ENCODE measurements around the gene TFDP1.

TFDP1 gene

DNA sequence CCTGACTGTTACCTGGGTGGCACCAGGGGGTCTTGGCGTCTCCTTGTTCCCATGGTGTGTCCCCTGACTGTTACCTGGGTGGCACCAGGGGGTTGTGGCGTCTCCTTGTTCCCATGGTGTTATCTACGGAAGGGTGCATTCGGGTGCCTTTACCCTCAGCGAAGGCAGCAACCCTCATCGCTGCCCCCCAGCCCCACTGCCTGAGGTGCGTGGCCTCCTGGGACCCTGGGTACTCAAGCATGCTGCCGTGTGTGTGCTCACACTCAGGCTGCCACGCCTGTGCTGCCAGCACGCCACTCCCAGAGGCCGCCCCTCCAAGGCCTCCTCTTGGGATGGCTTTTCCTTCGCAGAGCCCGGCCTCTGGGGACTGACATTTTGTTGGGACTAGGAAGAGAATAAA lies 25.1 kb downstream of the TFDP1 start:
- Histone ChIP-seq H3K9me3 (ENCODE audit: low read depth, low read length) (no peaks in the 10 kb centered on the region), H3K27ac (no peak overlapping the region), H3K4me3 (no peak overlapping the region), H3K9ac (ENCODE audit: insufficient read length) (no peak overlapping the region), H3K36me3 (ENCODE audit: insufficient read depth, low read length) (peaks cover 80% of the 10 kb centered on the region)
- no peak for DNase-seq (ENCODE audit: low read depth, low spot score)
- no peak for TF ChIP-seq FOXP2 (optimal IDR thresholded peaks at IDR 0.05; ENCODE audit: control extremely low read depth, extremely low read length, insufficient read depth)
- TF ChIP-seq EZH2 (IDR thresholded peaks at IDR 0.05), result no peak
- TF ChIP-seq POLR2AphosphoS5 (IDR thresholded peaks at IDR 0.05; ENCODE audit: borderline replicate concordance, low read depth, low read length), result no peak

DNA sequence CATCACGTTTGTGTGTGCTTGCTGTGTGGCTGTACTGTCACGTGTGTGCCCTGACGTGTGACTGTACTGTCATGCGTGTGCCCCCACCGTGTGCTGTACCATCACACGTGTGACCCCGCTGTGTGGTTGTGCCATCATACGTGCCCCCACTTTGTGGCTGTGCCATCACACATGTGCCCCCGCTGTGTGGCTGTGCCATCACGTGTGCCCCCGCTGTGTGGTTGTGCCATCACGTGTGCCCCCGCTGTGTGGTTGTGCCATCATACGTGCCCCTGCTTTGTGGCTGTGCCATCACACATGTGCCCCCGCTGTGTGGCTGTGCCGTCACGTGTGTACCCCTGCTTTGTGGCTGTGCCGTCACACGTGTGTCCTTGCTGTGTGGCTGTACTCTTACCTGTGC lies 25.7 kb downstream of the TFDP1 start:
- H3K9me3 ChIP-seq (ENCODE audit: low read depth, low read length), result no peaks in the 10 kb centered on the region
- H3K27ac ChIP-seq, result no peak overlapping the region
- H3K4me3 ChIP-seq, result no peak overlapping the region
- no peak for TF ChIP-seq EZH2 (IDR thresholded peaks at IDR 0.05)
- no peak for TF ChIP-seq POLR2AphosphoS5 (IDR thresholded peaks at IDR 0.05; ENCODE audit: borderline replicate concordance, low read depth, low read length)
- TF ChIP-seq FOXP2 (optimal IDR thresholded peaks at IDR 0.05; ENCODE audit: control extremely low read depth, extremely low read length, insufficient read depth), result no peak
- no peak overlapping the region for H3K9ac ChIP-seq (ENCODE audit: insufficient read length)
- peaks cover 80% of the 10 kb centered on the region for H3K36me3 ChIP-seq (ENCODE audit: insufficient read depth, low read length)
- no peak for DNase-seq (ENCODE audit: low read depth, low spot score)

DNA sequence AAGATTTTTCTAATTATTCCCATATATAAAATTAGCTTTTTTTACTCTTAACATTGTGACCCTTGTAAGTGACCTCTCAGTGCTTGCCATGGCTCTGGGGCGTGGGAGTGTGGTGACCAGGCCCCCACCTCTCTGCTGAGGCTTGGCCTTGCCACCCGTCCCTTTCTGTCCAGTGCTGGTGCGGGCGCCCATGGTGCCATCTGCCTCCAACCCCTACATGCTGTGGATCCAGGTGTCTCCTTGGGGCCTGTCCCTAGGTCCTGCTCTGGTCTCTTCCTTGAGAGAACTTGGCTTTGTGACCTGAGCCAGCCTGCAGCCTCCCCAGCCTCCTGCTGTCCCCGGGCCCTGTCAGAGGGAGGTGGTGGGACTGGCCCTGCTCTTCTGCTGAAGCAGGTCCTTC lies 27.4 kb downstream of the TFDP1 start:
- Histone ChIP-seq H3K36me3 (ENCODE audit: insufficient read depth, low read length) (peaks cover 78% of the 10 kb centered on the region), H3K9me3 (ENCODE audit: low read depth, low read length) (no peaks in the 10 kb centered on the region), H3K27ac (no peak overlapping the region), H3K4me3 (no peak overlapping the region), H3K9ac (ENCODE audit: insufficient read length) (no peak overlapping the region)
- TF ChIP-seq POLR2AphosphoS5 (IDR thresholded peaks at IDR 0.05; ENCODE audit: borderline replicate concordance, low read depth, low read length) (no peak), FOXP2 (optimal IDR thresholded peaks at IDR 0.05; ENCODE audit: control extremely low read depth, extremely low read length, insufficient read depth) (no peak), EZH2 (IDR thresholded peaks at IDR 0.05) (no peak)
- no peak for DNase-seq (ENCODE audit: low read depth, low spot score)

GRCh38 chr13:113612607-113613006 lies 28.1 kb downstream of the TFDP1 start:
- no peak for DNase-seq (ENCODE audit: low read depth, low spot score)

DNA sequence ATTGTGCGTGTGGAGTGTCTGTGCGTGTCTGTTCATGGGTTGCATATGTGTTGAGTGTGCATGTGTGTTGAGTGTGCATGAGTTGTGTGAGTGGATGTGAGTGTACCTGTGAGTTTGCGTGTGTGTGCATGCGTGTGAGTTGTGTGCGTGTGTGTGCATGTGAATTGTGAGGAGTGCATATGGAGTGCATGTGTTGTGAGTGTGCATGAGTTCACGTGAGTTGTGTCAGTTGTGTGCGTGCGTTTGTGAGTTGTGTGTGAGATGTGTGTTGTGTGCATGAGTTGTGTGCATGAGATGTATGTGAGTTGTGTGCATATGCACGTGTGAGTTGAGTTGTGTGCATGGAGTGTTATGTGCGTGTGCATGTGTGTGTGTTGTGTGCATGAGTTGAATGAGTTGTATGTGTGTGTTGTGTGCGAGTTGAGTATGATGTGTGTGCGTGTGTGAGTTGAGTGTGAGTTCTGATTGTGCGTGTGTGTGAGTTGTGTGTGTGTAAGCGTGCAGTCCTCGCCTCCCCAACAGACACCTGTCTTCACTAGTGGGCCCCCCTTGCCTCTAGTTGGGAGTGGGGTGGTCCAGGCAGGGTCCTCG lies 29.3 kb downstream of the TFDP1 start:
- Histone ChIP-seq H3K4me3 (no peak overlapping the region), H3K36me3 (ENCODE audit: insufficient read depth, low read length) (peaks cover 69% of the 10 kb centered on the region), H3K9me3 (ENCODE audit: low read depth, low read length) (no peaks in the 10 kb centered on the region), H3K27ac (no peak overlapping the region), H3K9ac (ENCODE audit: insufficient read length) (no peak overlapping the region)
- no peak for DNase-seq (ENCODE audit: low read depth, low spot score)
- TF ChIP-seq EZH2 (IDR thresholded peaks at IDR 0.05), result no peak
- TF ChIP-seq FOXP2 (optimal IDR thresholded peaks at IDR 0.05; ENCODE audit: control extremely low read depth, extremely low read length, insufficient read depth), result no peak
- TF ChIP-seq POLR2AphosphoS5 (IDR thresholded peaks at IDR 0.05; ENCODE audit: borderline replicate concordance, low read depth, low read length), result no peak

More at GRCh38 chr13:113612607-113613006, 28.1 kb downstream of the TFDP1 start:
- H3K9ac ChIP-seq (ENCODE audit: insufficient read length), result no peak overlapping the region
- TF ChIP-seq POLR2AphosphoS5 (IDR thresholded peaks at IDR 0.05; ENCODE audit: borderline replicate concordance, low read depth, low read length) (no peak), FOXP2 (optimal IDR thresholded peaks at IDR 0.05; ENCODE audit: control extremely low read depth, extremely low read length, insufficient read depth) (no peak), EZH2 (IDR thresholded peaks at IDR 0.05) (no peak)
- H3K4me3 ChIP-seq, result no peak overlapping the region
- H3K9me3 ChIP-seq (ENCODE audit: low read depth, low read length), result no peaks in the 10 kb centered on the region
- peaks cover 74% of the 10 kb centered on the region for H3K36me3 ChIP-seq (ENCODE audit: insufficient read depth, low read length)
- H3K27ac ChIP-seq, result no peak overlapping the region

- Histone ChIP-seq H3K9ac (ENCODE audit: insufficient read length) (no peak overlapping the region), H3K36me3 (ENCODE audit: insufficient read depth, low read length) (peaks cover 48% of the 10 kb centered on the region), H3K9me3 (ENCODE audit: low read depth, low read length) (no peaks in the 10 kb centered on the region), H3K27ac (no peak overlapping the region), H3K4me3 (no peak overlapping the region)
- no peak for DNase-seq (ENCODE audit: low read depth, low spot score)
- TF ChIP-seq POLR2AphosphoS5 (IDR thresholded peaks at IDR 0.05; ENCODE audit: borderline replicate concordance, low read depth, low read length) (no peak), FOXP2 (optimal IDR thresholded peaks at IDR 0.05; ENCODE audit: control extremely low read depth, extremely low read length, insufficient read depth) (no peak), EZH2 (IDR thresholded peaks at IDR 0.05) (no peak)
Measured at GRCh38 chr13:113616281-113616906, 31.8 kb downstream of the TFDP1 start.

DNA sequence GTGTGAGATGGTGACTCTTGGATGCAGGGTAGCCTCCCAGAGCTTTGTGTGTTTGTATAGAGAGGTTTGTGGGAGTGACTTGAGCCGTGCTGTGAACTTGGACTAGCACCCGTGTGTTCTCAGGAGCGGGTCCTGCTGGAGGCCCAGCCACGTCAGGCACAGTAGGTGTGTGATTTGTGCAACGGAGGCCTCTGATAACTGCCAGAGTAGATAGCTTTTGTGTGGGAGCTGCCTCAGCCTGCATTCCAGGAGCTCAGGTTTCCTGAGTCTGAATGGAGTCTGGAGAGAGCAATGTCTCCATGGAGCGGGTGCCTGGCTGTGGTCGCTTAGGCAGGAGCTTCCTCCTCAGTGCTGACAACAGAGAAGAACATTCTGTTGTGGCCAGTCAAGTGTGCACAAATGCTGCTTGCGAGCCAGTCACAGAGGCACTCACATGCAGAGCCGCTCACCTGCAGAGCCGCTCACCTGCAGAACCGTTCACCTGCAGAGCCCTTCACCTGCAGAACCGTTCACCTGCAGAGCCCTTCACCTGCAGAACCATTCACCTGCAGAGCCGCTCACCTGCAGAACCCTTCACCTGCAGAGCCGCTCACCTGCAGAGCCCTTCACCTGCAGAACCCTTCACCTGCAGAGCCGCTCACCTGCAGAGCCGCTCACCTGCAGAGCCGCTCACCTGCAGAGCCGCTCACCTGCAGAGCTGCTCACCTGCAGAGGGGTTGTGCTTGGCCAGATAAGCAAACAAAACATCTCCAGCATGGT lies 32.6 kb downstream of the TFDP1 start:
- Histone ChIP-seq H3K36me3 (ENCODE audit: insufficient read depth, low read length) (peaks cover 41% of the 10 kb centered on the region; the same call in 1 of the 2 replicates), H3K9me3 (ENCODE audit: low read depth, low read length) (no peaks in the 10 kb centered on the region), H3K27ac (no peak overlapping the region), H3K9ac (ENCODE audit: insufficient read length) (no peak overlapping the region), H3K4me3 (no peak overlapping the region)
- DNase-seq (ENCODE audit: low read depth, low spot score), result no peak
- TF ChIP-seq POLR2AphosphoS5 (IDR thresholded peaks at IDR 0.05; ENCODE audit: borderline replicate concordance, low read depth, low read length), result no peak
- TF ChIP-seq EZH2 (IDR thresholded peaks at IDR 0.05), result no peak
- no peak for TF ChIP-seq FOXP2 (optimal IDR thresholded peaks at IDR 0.05; ENCODE audit: control extremely low read depth, extremely low read length, insufficient read depth)

DNA sequence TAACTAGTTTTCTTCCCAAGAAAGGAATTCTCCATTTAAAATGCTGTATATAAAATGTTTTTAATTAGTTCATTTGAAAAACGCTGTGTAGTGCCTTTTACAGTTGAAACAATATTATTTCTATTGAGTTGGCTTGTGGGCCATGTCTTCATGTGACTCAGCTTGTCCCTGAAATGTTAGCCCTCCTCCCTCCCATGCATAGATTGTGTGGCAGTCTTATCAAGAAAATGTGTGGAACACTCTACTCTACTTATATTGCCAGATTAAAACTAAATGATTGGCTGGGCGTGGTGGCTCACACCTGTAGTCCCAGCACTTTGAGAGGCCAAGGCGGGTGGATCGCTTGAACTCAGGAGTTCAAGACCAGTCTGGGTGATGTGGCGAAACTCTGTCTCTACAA lies 33.4 kb downstream of the TFDP1 start:
- H3K36me3 ChIP-seq (ENCODE audit: insufficient read depth, low read length), result peaks cover 41% of the 10 kb centered on the region; the same call in 1 of the 2 replicates
- no peak overlapping the region for H3K9ac ChIP-seq (ENCODE audit: insufficient read length)
- H3K4me3 ChIP-seq, result no peak overlapping the region
- H3K9me3 ChIP-seq (ENCODE audit: low read depth, low read length), result no peaks in the 10 kb centered on the region
- H3K27ac ChIP-seq, result no peak overlapping the region
- TF ChIP-seq FOXP2 (optimal IDR thresholded peaks at IDR 0.05; ENCODE audit: control extremely low read depth, extremely low read length, insufficient read depth), result no peak
- TF ChIP-seq POLR2AphosphoS5 (IDR thresholded peaks at IDR 0.05; ENCODE audit: borderline replicate concordance, low read depth, low read length), result no peak
- TF ChIP-seq EZH2 (IDR thresholded peaks at IDR 0.05), result no peak
- no peak for DNase-seq (ENCODE audit: low read depth, low spot score)
